Left lung (tissue), 10 donors: ENCODE measurements around the gene CD37. TPM values are rescaled to one million over a fixed set of nuclear protein-coding genes. Genes with fewer than 3 reads are reported as not detected.

Experiments
- ATAC-seq: fragments of 200-7000 bp; cut with Tn5 transposase; one replicate; pipeline ENCODE4 v1.9.1; 2020; ENCODE audit warnings: moderate library complexity
- DNase-seq, 4 donors: peaks; one replicate each; pipeline ENCODE4 v3.0.0-alpha.2; 2013 to 2020
- H3K27ac ChIP-seq, 2 donors: fragments of 200-600 bp; sonication (generic) in 1 of 2; one replicate each; pipeline versions ENCODE4 v1.5.0 to v1.8.0; 2020 to 2021
- H3K27me3 ChIP-seq, 2 donors: fragments of 200-600 bp; sonication (generic) in 1 of 2; one replicate each; pipeline versions ENCODE4 v1.5.0 to v1.8.0; 2020 to 2021
- H3K36me3 ChIP-seq, 2 donors: fragments of 200-600 bp; sonication (generic) in 1 of 2; one replicate each; pipeline versions ENCODE4 v1.5.0 to v1.8.0; 2020 to 2021
- H3K4me1 ChIP-seq, 2 donors: fragments of 200-600 bp; one replicate each; pipeline ENCODE4 v1.8.0; 2021
- H3K4me3 ChIP-seq, 2 donors: fragments of 200-600 bp; sonication (generic) in 1 of 2; one replicate each; pipeline versions ENCODE4 v1.5.0 to v1.8.0; 2020 to 2021; ENCODE audit warnings: mild to moderate bottlenecking in 1 of 2
- H3K9me3 ChIP-seq, 2 donors: fragments of 200-600 bp; sonication (generic) in 1 of 2; one replicate each; pipeline versions ENCODE4 v1.5.0 to v1.8.0; 2020 to 2021
- CTCF ChIP-seq, 2 donors: fragments of 200-600 bp; sonication (generic) in 1 of 2; IDR thresholded peaks; one replicate each; pipeline versions ENCODE4 v1.5.0 to v1.8.0; 2021; ENCODE audit warnings: antibody characterized with exemption in 2 of 2
- intact Hi-C, 2 donors: fragments of 100-400 bp; cut with DNase I; formaldehyde crosslinking; loops; one replicate each; pipeline versions ENCODE4 v1.11.2 to v1.14.2; 2022
- polyA plus RNA-seq, 6 donors: library from polyadenylated mRNA; unstranded; fragments of 120-200 nt; gene quantifications; one replicate each; pipeline ENCODE4 v1.2.1, GENCODE V29; 2013; ENCODE audit not compliant: insufficient read length in 6 of 6
- total RNA-seq, 2 donors: library from RNA; stranded (reverse); fragmentation: NEBNext Ultra II Directional; extraction: Animal tissue kit (Norgen Biotek cat#: 25700); gene quantifications; one replicate each; pipeline ENCODE4 v1.2.1, GENCODE V29; 2021
- donor health status: DM: no; HTN: yes; CAD: no.
- donor health status: DM: no; HTN: no; CAD: no.

The CD37 gene
- total and polyA plus RNA-seq, 8 donors = 36.5 to 83.2 (median 55.5) TPM

GRCh38 chr19:49336482-49337266, 1.5 kb downstream of the CD37 start:
- peaks cover 0 to 29% of the 10 kb centered on the region in 2 donors for H3K36me3 ChIP-seq
- DNase-seq (no peak), ATAC-seq (no peak)
- no peak for TF ChIP-seq CTCF (IDR thresholded peaks at IDR 0.05)
- peak overlapping the region in 1 of 2 donors; percentile 86 for H3K27ac ChIP-seq
- peak overlapping the region in 1 of 2 donors; percentile 62 for H3K4me3 ChIP-seq
- H3K9me3 ChIP-seq = no peaks in the 10 kb centered on the region
- H3K4me1 ChIP-seq = peaks cover 6 to 79% of the 10 kb centered on the region in 2 donors
- intact Hi-C loops = no loop called here
- no peaks in the 10 kb centered on the region for H3K27me3 ChIP-seq

- peaks cover 6 to 73% of the 10 kb centered on the region in 2 donors for H3K4me1 ChIP-seq
- no peak for ATAC-seq
- no peaks in the 10 kb centered on the region for H3K27me3 ChIP-seq
- intact Hi-C loops = no loop called here
- H3K4me3 ChIP-seq = no peak overlapping the region
- no peak overlapping the region for H3K27ac ChIP-seq
- H3K9me3 ChIP-seq = no peaks in the 10 kb centered on the region
- no peak for TF ChIP-seq CTCF (IDR thresholded peaks at IDR 0.05)
- H3K36me3 ChIP-seq = peaks cover 0 to 37% of the 10 kb centered on the region in 2 donors
- no peak for DNase-seq
Measured at GRCh38 chr19:49337267-49338022, 2.2 kb downstream of the CD37 start.

- intact Hi-C loops = no loop called here
Measured at GRCh38 chr19:49338023-49338677, 2.9 kb downstream of the CD37 start.

GRCh38 chr19:49338691-49339300, 3.6 kb downstream of the CD37 start:
- peaks cover 0 to 51% of the 10 kb centered on the region in 2 donors for H3K36me3 ChIP-seq
- intact Hi-C loops = no loop called here
- H3K27me3 ChIP-seq = no peaks in the 10 kb centered on the region
- peak overlapping the region; percentile 21 to 35 for H3K4me3 ChIP-seq
- no peak for TF ChIP-seq CTCF (IDR thresholded peaks at IDR 0.05)
- peak; percentile 85 for ATAC-seq
- H3K27ac ChIP-seq = peak overlapping the region; percentile 53 to 79
- peak; percentile 20 to 91 (median 83) for DNase-seq
- H3K9me3 ChIP-seq = no peaks in the 10 kb centered on the region
- peaks cover 6 to 63% of the 10 kb centered on the region in 2 donors for H3K4me1 ChIP-seq

More at GRCh38 chr19:49338023-49338677, 2.9 kb downstream of the CD37 start:
- ATAC-seq (no peak), DNase-seq (no peak)
- H3K9me3 ChIP-seq = no peaks in the 10 kb centered on the region
- H3K27ac ChIP-seq = no peak overlapping the region
- H3K36me3 ChIP-seq = peaks cover 0 to 44% of the 10 kb centered on the region in 2 donors
- peaks cover 6 to 69% of the 10 kb centered on the region in 2 donors for H3K4me1 ChIP-seq
- no peak for TF ChIP-seq CTCF (IDR thresholded peaks at IDR 0.05)
- H3K4me3 ChIP-seq = no peak overlapping the region
- no peaks in the 10 kb centered on the region for H3K27me3 ChIP-seq
